Psoas muscle (tissue), 8 donors: ENCODE data around the gene ADORA2A. TPM values are rescaled to one million over a fixed set of nuclear protein-coding genes. Genes with fewer than 3 reads are reported as not detected.

ENCODE experiments used
- ATAC-seq, 4 donors: fragments of 200-7000 bp; cut with Tn5 transposase; one replicate each; pipeline ENCODE4 v1.9.1; 2020; ENCODE audit warnings: moderate library complexity in 3 of 4, mild to moderate bottlenecking in 2 of 4
- DNase-seq, 2 donors: peaks; one replicate each; pipeline ENCODE4 v3.0.0-alpha.2; 2020
- H3K27ac ChIP-seq: fragments of 200-600 bp; one replicate; pipeline ENCODE4 v1.8.0; 2022
- H3K27me3 ChIP-seq, 3 donors: fragments of 200-600 bp in 1 of 3; one replicate each; pipeline versions ENCODE4 v1.6.1 to v1.8.0; 2013 to 2022; ENCODE audit warnings: low read length in 2 of 3, mild to moderate bottlenecking in 2 of 3, moderate library complexity in 1 of 3; ENCODE audit not compliant: insufficient read depth in 3 of 3
- H3K36me3 ChIP-seq, 2 donors: fragments of 200-600 bp in 1 of 2; one replicate each; pipeline versions ENCODE4 v1.6.1 to v1.8.0; 2013 to 2022; ENCODE audit warnings: low read depth in 1 of 2, mild to moderate bottlenecking in 1 of 2, moderate library complexity in 1 of 2; ENCODE audit not compliant: insufficient read depth in 1 of 2
- H3K4me1 ChIP-seq: fragments of 200-600 bp; one replicate; pipeline ENCODE4 v1.8.0; 2022
- H3K4me3 ChIP-seq: fragments of 200-600 bp; one replicate; pipeline ENCODE4 v1.8.0; 2022; ENCODE audit warnings: mild to moderate bottlenecking
- H3K9me3 ChIP-seq: fragments of 200-600 bp; one replicate; pipeline ENCODE4 v1.8.0; 2022
- WGBS, 3 donors: extraction: QIAGEN DNeasy Blood & Tissue Kit; methylation state at CpG; one replicate each; pipeline versions ENCODE4 v1.1.6 to v1.1.7; 2013; 5-methylcytosine and 5-hydroxymethylcytosine counted together
- intact Hi-C, 2 donors: fragments of 100-400 bp; cut with DNase I; formaldehyde crosslinking; loops; one replicate each; pipeline versions ENCODE4 v1.11.0 to v1.14.2; 2022
- polyA plus RNA-seq, 3 donors: library from polyadenylated mRNA; stranded (reverse); fragments of 200-250 nt; gene quantifications; one replicate each; pipeline ENCODE4 v1.2.3, GENCODE V29; 2013
- total RNA-seq, 4 donors: library from RNA; stranded (reverse); fragmentation: NEBNext Ultra II Directional in 2 of 4; extraction: Animal tissue kit (Norgen Biotek cat#: 25700) in 2 of 4; gene quantifications; one replicate each; pipeline versions ENCODE4 v1.2.1 to v1.2.4, GENCODE V29; 2021 to 2023
- TF ChIP-seq, protein P1 (sequence below): fragments of 200-600 bp; IDR thresholded peaks from one replicate; pipeline ENCODE4 v1.8.0; 2022; ENCODE audit warnings: antibody characterized with exemption
- donor health status: healthy with polysubstance abuse.
- donor health status: DM: no; HTN: no; CAD: no; lungs with moderate emphysema.
- donor health status: Bipolar disorder and iron deficiency.
- donor health status: healthy.
- donor health status: DM: yes; HTN: yes; CAD: no.
- donor health status: DM: no; HTN: no; CAD: no.
- donor health status: DM: no; HTN: no; CAD: no.
- donor health status: DM: yes; HTN: yes; CAD: no.

ADORA2A gene
- total and polyA plus RNA-seq, 7 donors: 0.97 to 2.4 (median 1.7) TPM

DNA sequence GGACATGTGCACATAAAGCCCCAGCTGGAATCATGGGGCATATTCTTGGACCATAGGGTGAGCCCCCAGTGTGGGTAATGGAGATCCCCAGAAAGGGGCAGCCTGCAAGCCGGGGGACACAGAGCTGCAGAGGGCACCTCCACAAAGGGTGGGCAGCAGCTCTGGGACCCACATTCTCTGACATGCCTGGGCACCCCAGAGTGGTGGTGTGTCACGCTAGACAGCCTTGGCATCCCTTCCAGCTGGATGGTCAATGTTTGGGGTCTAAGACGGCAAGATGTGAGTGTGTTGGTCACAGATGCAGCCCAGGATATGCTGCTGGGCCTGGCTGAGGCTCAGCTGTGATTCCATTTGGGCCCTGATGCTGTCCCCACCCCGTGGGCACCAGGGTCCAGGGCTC is 9.7 kb downstream of the ADORA2A start:
- intact Hi-C loops: no loop called here
- Histone ChIP-seq H3K4me3 (no peak overlapping the region), H3K9me3 (no peaks in the 10 kb centered on the region), H3K27ac (no peak overlapping the region), H3K4me1 (peaks cover 11% of the 10 kb centered on the region), H3K27me3 (no peaks in the 10 kb centered on the region), H3K36me3 (no peaks in the 10 kb centered on the region)
- WGBS, 3 donors: 87 to 93% (median 92%) methylated on average over 4 of the region's 4 CpGs
- TF ChIP-seq, protein P1, sequence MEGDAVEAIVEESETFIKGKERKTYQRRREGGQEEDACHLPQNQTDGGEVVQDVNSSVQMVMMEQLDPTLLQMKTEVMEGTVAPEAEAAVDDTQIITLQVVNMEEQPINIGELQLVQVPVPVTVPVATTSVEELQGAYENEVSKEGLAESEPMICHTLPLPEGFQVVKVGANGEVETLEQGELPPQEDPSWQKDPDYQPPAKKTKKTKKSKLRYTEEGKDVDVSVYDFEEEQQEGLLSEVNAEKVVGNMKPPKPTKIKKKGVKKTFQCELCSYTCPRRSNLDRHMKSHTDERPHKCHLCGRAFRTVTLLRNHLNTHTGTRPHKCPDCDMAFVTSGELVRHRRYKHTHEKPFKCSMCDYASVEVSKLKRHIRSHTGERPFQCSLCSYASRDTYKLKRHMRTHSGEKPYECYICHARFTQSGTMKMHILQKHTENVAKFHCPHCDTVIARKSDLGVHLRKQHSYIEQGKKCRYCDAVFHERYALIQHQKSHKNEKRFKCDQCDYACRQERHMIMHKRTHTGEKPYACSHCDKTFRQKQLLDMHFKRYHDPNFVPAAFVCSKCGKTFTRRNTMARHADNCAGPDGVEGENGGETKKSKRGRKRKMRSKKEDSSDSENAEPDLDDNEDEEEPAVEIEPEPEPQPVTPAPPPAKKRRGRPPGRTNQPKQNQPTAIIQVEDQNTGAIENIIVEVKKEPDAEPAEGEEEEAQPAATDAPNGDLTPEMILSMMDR: no peak
- DNase-seq (no peak), ATAC-seq (no peak)

DNA sequence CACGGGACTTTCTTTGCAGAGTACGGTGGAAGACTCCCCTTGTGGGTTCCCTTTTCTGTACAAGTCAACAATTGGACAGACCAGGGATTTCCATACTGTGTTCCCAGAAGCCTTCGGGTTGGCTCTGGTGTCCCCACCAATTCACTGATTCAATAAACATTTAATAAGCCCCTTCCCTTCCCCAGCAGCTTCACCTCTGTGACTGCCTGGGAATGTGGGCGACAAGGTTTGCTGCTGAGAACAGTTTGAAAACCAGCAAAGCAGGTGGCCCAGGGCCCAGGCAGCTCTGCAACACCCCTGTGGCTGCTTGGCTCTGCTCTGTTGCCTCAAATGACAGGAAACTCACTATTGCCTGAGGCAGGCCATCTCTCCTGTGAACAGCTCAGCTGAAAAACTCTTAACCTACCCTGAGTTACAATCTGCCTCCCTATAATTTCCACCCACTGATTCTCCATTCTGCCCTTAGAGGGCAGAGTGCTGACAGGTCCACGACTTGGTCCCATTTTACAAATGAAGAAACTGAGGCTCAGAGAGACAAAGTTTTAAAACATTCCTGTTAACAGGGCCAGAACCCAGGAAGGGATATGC is 10.4 kb downstream of the ADORA2A start:
- Histone ChIP-seq H3K9me3 (no peaks in the 10 kb centered on the region), H3K36me3 (no peaks in the 10 kb centered on the region), H3K4me3 (no peak overlapping the region), H3K4me1 (peaks cover 11% of the 10 kb centered on the region), H3K27me3 (no peaks in the 10 kb centered on the region), H3K27ac (no peak overlapping the region)
- TF ChIP-seq, protein P1: no peak
- DNase-seq (no peak), ATAC-seq (no peak)
- WGBS, 3 donors: 91 to 95% (median 94%) methylated on average over 5 of the region's 5 CpGs
- intact Hi-C loops: no loop called here

DNA sequence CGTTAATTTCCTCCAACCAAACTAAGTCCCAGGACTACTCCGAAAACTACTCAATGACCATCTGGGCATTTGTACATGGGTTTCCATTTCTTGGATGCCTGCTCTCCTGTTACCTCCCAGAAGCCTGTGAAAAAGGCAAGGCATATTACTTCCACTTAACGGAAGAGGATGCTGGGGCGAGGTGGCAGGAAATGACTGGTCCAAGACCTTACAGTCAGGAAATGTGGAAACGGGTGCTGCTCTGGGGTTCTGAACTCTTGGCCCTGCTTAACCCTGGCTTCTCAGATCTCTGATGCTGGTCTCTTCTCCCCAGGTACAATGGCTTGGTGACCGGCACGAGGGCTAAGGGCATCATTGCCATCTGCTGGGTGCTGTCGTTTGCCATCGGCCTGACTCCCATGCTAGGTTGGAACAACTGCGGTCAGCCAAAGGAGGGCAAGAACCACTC is 12.9 kb downstream of the ADORA2A start:
- H3K4me1 ChIP-seq: peaks cover 11% of the 10 kb centered on the region

DNA sequence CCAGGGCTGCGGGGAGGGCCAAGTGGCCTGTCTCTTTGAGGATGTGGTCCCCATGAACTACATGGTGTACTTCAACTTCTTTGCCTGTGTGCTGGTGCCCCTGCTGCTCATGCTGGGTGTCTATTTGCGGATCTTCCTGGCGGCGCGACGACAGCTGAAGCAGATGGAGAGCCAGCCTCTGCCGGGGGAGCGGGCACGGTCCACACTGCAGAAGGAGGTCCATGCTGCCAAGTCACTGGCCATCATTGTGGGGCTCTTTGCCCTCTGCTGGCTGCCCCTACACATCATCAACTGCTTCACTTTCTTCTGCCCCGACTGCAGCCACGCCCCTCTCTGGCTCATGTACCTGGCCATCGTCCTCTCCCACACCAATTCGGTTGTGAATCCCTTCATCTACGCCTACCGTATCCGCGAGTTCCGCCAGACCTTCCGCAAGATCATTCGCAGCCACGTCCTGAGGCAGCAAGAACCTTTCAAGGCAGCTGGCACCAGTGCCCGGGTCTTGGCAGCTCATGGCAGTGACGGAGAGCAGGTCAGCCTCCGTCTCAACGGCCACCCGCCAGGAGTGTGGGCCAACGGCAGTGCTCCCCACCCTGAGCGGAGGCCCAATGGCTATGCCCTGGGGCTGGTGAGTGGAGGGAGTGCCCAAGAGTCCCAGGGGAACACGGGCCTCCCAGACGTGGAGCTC is 13.5 kb downstream of the ADORA2A start:
- TF ChIP-seq, protein P1: no peak
- no peaks in the 10 kb centered on the region for H3K9me3 ChIP-seq
- WGBS, 3 donors: 31 to 49% (median 35%) methylated on average over 30 of the region's 30 CpGs
- intact Hi-C loops: no loop called here
- H3K27me3 ChIP-seq: no peaks in the 10 kb centered on the region
- peak overlapping the region; percentile 15 for H3K4me3 ChIP-seq
- H3K4me1 ChIP-seq: peaks cover 11% of the 10 kb centered on the region
- H3K36me3 ChIP-seq: no peaks in the 10 kb centered on the region
- no peak overlapping the region for H3K27ac ChIP-seq
- peak in 1 of 2 donors; percentile 70 for DNase-seq
- peak; percentile 57 to 73 (median 66) for ATAC-seq

More for the DNA sequence above, 12.9 kb downstream of the ADORA2A start:
- DNase-seq: peak in 1 of 2 donors; percentile 46
- WGBS, 3 donors: 60 to 66% (median 64%) methylated on average over 10 of the region's 10 CpGs
- Histone ChIP-seq H3K27ac (no peak overlapping the region), H3K36me3 (no peaks in the 10 kb centered on the region), H3K27me3 (no peaks in the 10 kb centered on the region), H3K9me3 (no peaks in the 10 kb centered on the region), H3K4me3 (no peak overlapping the region)
- no peak for ATAC-seq
- TF ChIP-seq, protein P1: no peak
- intact Hi-C loops: no loop called here
